ENCODE data around the gene RPL13A. TPM values are rescaled to one million over a fixed set of nuclear protein-coding genes. Genes with fewer than 3 reads are reported as not detected.

RPL13A gene
- total and polyA plus RNA-seq, 2 of the 13 experiments (the other 11 are each of a cell fraction or from before 2014, with no cell fraction given), result 2,601 to 3,407 TPM

- TF ChIP-seq, protein P1, sequence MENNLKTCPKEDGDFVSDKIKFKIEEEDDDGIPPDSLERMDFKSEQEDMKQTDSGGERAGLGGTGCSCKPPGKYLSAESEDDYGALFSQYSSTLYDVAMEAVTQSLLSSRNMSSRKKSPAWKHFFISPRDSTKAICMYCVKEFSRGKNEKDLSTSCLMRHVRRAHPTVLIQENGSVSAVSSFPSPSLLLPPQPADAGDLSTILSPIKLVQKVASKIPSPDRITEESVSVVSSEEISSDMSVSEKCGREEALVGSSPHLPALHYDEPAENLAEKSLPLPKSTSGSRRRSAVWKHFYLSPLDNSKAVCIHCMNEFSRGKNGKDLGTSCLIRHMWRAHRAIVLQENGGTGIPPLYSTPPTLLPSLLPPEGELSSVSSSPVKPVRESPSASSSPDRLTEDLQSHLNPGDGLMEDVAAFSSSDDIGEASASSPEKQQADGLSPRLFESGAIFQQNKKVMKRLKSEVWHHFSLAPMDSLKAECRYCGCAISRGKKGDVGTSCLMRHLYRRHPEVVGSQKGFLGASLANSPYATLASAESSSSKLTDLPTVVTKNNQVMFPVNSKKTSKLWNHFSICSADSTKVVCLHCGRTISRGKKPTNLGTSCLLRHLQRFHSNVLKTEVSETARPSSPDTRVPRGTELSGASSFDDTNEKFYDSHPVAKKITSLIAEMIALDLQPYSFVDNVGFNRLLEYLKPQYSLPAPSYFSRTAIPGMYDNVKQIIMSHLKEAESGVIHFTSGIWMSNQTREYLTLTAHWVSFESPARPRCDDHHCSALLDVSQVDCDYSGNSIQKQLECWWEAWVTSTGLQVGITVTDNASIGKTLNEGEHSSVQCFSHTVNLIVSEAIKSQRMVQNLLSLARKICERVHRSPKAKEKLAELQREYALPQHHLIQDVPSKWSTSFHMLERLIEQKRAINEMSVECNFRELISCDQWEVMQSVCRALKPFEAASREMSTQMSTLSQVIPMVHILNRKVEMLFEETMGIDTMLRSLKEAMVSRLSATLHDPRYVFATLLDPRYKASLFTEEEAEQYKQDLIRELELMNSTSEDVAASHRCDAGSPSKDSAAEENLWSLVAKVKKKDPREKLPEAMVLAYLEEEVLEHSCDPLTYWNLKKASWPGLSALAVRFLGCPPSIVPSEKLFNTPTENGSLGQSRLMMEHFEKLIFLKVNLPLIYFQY (CRISPR knock-in tag; IDR thresholded peaks at IDR 0.05; ENCODE audit: borderline replicate concordance), result no peak
- TF ChIP-seq KDM1A (CRISPR knock-in tag; IDR thresholded peaks at IDR 0.05), result no peak
- TF ChIP-seq TRIM24 (CRISPR knock-in tag; IDR thresholded peaks at IDR 0.05), result no peak
- no peak for TF ChIP-seq JARID2 (CRISPR knock-in tag; IDR thresholded peaks at IDR 0.05; ENCODE audit: insufficient replicate concordance)
- TF ChIP-seq RAD51 (IDR thresholded peaks at IDR 0.05; ENCODE audit: borderline replicate concordance), result no peak
- peak; percentile 9 for TF ChIP-seq SKI (IDR thresholded peaks at IDR 0.05; ENCODE audit: partially characterized antibody)
- no peak for TF ChIP-seq POGZ (CRISPR knock-in tag; IDR thresholded peaks at IDR 0.05)
- TF ChIP-seq, protein P2, sequence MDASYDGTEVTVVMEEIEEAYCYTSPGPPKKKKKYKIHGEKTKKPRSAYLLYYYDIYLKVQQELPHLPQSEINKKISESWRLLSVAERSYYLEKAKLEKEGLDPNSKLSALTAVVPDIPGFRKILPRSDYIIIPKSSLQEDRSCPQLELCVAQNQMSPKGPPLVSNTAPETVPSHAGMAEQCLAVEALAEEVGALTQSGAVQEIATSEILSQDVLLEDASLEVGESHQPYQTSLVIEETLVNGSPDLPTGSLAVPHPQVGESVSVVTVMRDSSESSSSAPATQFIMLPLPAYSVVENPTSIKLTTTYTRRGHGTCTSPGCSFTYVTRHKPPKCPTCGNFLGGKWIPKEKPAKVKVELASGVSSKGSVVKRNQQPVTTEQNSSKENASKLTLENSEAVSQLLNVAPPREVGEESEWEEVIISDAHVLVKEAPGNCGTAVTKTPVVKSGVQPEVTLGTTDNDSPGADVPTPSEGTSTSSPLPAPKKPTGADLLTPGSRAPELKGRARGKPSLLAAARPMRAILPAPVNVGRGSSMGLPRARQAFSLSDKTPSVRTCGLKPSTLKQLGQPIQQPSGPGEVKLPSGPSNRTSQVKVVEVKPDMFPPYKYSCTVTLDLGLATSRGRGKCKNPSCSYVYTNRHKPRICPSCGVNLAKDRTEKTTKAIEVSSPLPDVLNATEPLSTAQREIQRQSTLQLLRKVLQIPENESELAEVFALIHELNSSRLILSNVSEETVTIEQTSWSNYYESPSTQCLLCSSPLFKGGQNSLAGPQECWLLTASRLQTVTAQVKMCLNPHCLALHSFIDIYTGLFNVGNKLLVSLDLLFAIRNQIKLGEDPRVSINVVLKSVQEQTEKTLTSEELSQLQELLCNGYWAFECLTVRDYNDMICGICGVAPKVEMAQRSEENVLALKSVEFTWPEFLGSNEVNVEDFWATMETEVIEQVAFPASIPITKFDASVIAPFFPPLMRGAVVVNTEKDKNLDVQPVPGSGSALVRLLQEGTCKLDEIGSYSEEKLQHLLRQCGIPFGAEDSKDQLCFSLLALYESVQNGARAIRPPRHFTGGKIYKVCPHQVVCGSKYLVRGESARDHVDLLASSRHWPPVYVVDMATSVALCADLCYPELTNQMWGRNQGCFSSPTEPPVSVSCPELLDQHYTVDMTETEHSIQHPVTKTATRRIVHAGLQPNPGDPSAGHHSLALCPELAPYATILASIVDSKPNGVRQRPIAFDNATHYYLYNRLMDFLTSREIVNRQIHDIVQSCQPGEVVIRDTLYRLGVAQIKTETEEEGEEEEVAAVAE (CRISPR knock-in tag; IDR thresholded peaks at IDR 0.05; ENCODE audit: borderline replicate concordance), result no peak
- no peak for TF ChIP-seq ZMAT5 (CRISPR knock-in tag; IDR thresholded peaks at IDR 0.05; ENCODE audit: borderline replicate concordance, low read depth)
- TF ChIP-seq EEA1 (CRISPR knock-in tag; IDR thresholded peaks at IDR 0.05; ENCODE audit: borderline replicate concordance), result no peak
- no peak for TF ChIP-seq YEATS4 (CRISPR knock-in tag; IDR thresholded peaks at IDR 0.05; ENCODE audit: borderline replicate concordance)
- TF ChIP-seq ZNF761 (CRISPR knock-in tag; conservative IDR thresholded peaks at IDR 0.05), result no peak
- TF ChIP-seq ZNF790 (CRISPR knock-in tag; IDR thresholded peaks at IDR 0.05; ENCODE audit: borderline replicate concordance), result peak; percentile 87; the same call in 1 of the 2 replicates
- no peak for TF ChIP-seq KDM2A (CRISPR knock-in tag; IDR thresholded peaks at IDR 0.05; ENCODE audit: borderline replicate concordance, low read depth)
- TF ChIP-seq CBX2 (IDR thresholded peaks at IDR 0.05; ENCODE audit: low read depth, low read length), result no peak
- no peak for TF ChIP-seq CBX2 (CRISPR knock-in tag; IDR thresholded peaks at IDR 0.05; ENCODE audit: low read depth)
Observed at GRCh38 chr19:49442771-49443365, 44.5 kb upstream of the RPL13A start (continued).

Measured in HepG2 (cell line).